Stomach (tissue), 4 donors: ENCODE measurements around the gene BCAS3.

ENCODE experiments used
- EP300 ChIP-seq: sonication (generic); formaldehyde crosslinking; IDR thresholded peaks from one replicate; pipeline ENCODE4 v1.6.1; 2017; ENCODE audit warnings: antibody characterized with exemption
- POLR2A ChIP-seq, 4 donors: fragments of 450-650 bp; IDR thresholded peaks; one replicate each; pipeline ENCODE4 v1.6.1; 2016; ENCODE audit warnings: antibody characterized with exemption in 4 of 4, control low read depth in 2 of 4, mild to moderate bottlenecking in 1 of 4, moderate library complexity in 1 of 4
- POLR2AphosphoS5 ChIP-seq, 3 donors: sonication (generic); formaldehyde crosslinking; IDR thresholded peaks; one replicate each; pipeline ENCODE4 v1.6.1; 2016; ENCODE audit warnings: antibody characterized with exemption in 3 of 3
- TF ChIP-seq, protein P1 (sequence below), 7 experiments: fragments of 450-650 bp in 4 of 7; fragments of 200-600 bp in 3 of 7; sonication (generic) in 3 of 7; IDR thresholded peaks; one replicate each; pipeline ENCODE4 v1.5.1; 2016 to 2019; ENCODE audit warnings: antibody characterized with exemption in 7 of 7, control low read depth in 2 of 7, mild to moderate bottlenecking in 1 of 7

DNA sequence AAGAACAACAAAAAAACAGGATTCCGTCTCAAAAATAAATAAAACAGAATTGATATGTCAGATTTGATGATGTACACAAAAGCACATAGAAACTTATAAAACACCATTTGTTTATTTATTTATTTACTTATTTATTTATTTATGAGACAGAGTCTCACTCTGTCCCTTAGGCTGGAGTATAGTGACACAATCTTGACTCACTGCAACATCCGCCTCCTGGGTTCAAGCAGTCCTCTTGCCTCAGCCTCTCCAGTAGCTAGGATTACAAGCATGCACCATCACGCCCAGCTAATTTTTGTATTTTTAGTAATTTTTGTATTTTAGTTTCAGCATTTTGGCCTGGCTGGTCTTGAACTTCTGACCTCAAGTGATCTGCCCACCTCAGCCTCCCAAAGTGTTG, 21.4 kb downstream of the BCAS3 start:
- TF ChIP-seq, protein P1, sequence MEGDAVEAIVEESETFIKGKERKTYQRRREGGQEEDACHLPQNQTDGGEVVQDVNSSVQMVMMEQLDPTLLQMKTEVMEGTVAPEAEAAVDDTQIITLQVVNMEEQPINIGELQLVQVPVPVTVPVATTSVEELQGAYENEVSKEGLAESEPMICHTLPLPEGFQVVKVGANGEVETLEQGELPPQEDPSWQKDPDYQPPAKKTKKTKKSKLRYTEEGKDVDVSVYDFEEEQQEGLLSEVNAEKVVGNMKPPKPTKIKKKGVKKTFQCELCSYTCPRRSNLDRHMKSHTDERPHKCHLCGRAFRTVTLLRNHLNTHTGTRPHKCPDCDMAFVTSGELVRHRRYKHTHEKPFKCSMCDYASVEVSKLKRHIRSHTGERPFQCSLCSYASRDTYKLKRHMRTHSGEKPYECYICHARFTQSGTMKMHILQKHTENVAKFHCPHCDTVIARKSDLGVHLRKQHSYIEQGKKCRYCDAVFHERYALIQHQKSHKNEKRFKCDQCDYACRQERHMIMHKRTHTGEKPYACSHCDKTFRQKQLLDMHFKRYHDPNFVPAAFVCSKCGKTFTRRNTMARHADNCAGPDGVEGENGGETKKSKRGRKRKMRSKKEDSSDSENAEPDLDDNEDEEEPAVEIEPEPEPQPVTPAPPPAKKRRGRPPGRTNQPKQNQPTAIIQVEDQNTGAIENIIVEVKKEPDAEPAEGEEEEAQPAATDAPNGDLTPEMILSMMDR (IDR thresholded peaks at IDR 0.05): no peak
- no peak for TF ChIP-seq EP300
- no peak for TF ChIP-seq POLR2AphosphoS5 (IDR thresholded peaks at IDR 0.05)
- no peak for TF ChIP-seq POLR2A (IDR thresholded peaks at IDR 0.05)
